Skeletal muscle satellite cell (primary cell): ENCODE data around the gene NEK2.
"Not testable (repeated sequence)": the region's sequence is repeated elsewhere in the genome, so short reads cannot be mapped to it uniquely, and the experiment has no call there.

ENCODE experiments used
- H3K27me3 ChIP-seq: 2 replicates; pipeline ENCODE4 v1.7.0; 2013; ENCODE audit warnings: low read length; ENCODE audit not compliant: control insufficient read depth, insufficient read depth
- H3K36me3 ChIP-seq: 2 replicates; pipeline ENCODE4 v1.7.0; 2013; ENCODE audit warnings: mild to moderate bottlenecking, control low read depth, low read length; ENCODE audit not compliant: insufficient read depth
- H3K4me1 ChIP-seq: 2 replicates; pipeline ENCODE4 v1.7.0; 2013; ENCODE audit warnings: low read length; ENCODE audit not compliant: control insufficient read depth, insufficient read depth
- H3K4me2 ChIP-seq: 2 replicates; pipeline ENCODE4 v1.7.0; 2013; ENCODE audit warnings: mild to moderate bottlenecking, low read length
- H3K4me3 ChIP-seq: 2 replicates; pipeline ENCODE4 v1.7.0; 2013; ENCODE audit warnings: low read length
- H3K9ac ChIP-seq: 2 replicates; pipeline ENCODE4 v1.7.0; 2013; ENCODE audit warnings: mild to moderate bottlenecking, low read depth, low read length, moderate library complexity
- H3K9me3 ChIP-seq: replicated peaks from 2 replicates; pipeline ENCODE4 v1.7.0; 2013; ENCODE audit warnings: mild to moderate bottlenecking, control low read depth, low read length

Gene NEK2

DNA sequence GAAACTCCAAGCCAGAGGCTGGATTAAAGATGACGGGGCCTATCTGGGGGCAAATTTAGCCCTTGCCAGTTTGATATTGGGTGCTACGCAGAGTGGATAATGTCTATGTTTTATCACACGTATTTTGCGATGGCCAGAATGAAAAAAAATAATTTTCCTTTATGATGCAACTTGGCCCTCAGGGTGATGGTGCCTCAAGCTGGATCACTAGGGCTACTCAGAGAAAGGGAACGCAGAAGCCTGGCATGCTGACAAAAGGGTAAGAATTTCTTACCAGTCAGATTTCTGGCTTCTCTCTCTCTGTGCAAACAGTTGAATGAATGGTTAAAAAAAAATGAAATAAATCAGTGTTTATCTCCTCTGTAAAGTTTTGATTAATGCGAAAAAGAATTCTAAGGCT, 32.6 kb upstream of the NEK2 start:
- H3K9ac ChIP-seq = no peak overlapping the region
- no peaks in the 10 kb centered on the region for H3K9me3 ChIP-seq
- H3K4me2 ChIP-seq = no peak overlapping the region
- no peaks in the 10 kb centered on the region for H3K36me3 ChIP-seq
- H3K4me1 ChIP-seq = no peaks in the 10 kb centered on the region
- no peak overlapping the region for H3K4me3 ChIP-seq
- peaks cover 9% of the 10 kb centered on the region for H3K27me3 ChIP-seq

DNA sequence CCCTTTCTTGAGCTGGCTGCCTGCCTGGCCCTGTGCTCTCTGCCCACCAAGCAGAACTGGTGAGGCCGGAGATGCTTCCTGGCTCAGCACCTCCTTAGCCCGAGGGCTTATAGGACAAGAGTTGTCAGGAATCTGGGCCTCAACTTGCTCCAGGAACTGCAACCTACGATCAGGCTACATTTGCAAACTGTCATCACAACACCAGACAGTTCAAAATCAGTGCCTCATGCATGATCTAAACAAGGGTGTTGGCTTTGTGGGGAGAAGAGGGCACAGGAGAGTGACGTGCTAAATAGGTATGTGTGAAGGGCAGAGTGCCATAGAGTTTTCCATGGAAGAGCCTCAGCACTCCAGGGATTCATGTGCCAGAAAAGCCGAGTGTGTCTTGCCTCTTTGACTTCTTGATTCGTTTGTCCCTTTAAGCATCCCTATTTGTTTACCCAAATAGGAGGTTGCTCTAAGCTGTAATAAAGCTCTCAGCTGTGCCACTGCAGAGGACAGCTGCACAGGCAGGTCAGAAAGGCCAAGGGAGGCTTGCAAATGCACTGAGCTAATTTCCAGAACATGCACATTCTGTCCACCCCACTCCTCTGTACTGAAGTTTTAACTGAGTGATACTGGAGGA, 30.2 kb upstream of the NEK2 start:
- Histone ChIP-seq H3K27me3 (peaks cover 33% of the 10 kb centered on the region), H3K36me3 (no peaks in the 10 kb centered on the region), H3K4me1 (no peaks in the 10 kb centered on the region), H3K9ac (no peak overlapping the region), H3K4me3 (no peak overlapping the region), H3K9me3 (no peaks in the 10 kb centered on the region), H3K4me2 (no peak overlapping the region)

DNA sequence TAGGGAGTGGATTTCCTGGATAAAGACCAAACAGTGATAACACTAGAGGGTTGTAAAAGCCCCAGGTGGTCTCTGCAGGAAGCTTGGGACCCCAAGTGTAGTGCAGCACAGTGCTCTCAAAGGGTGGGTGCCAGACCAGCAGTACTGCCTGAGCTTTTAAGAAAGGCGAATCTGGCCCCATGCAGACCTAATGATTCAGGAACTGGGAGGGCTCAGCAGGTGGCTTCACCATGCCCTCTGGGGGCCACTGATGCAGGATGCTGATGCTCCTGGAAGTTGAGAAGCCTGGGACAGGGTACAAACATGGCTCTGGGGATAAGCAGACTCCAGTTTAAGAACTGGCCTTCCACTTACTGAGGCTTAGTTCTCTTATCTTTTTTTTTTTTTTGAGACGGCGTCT, 29.1 kb upstream of the NEK2 start:
- Histone ChIP-seq H3K9ac (no peak overlapping the region), H3K36me3 (no peaks in the 10 kb centered on the region), H3K4me2 (no peak overlapping the region), H3K9me3 (no peaks in the 10 kb centered on the region), H3K4me3 (no peak overlapping the region), H3K27me3 (peaks cover 38% of the 10 kb centered on the region), H3K4me1 (no peaks in the 10 kb centered on the region)

DNA sequence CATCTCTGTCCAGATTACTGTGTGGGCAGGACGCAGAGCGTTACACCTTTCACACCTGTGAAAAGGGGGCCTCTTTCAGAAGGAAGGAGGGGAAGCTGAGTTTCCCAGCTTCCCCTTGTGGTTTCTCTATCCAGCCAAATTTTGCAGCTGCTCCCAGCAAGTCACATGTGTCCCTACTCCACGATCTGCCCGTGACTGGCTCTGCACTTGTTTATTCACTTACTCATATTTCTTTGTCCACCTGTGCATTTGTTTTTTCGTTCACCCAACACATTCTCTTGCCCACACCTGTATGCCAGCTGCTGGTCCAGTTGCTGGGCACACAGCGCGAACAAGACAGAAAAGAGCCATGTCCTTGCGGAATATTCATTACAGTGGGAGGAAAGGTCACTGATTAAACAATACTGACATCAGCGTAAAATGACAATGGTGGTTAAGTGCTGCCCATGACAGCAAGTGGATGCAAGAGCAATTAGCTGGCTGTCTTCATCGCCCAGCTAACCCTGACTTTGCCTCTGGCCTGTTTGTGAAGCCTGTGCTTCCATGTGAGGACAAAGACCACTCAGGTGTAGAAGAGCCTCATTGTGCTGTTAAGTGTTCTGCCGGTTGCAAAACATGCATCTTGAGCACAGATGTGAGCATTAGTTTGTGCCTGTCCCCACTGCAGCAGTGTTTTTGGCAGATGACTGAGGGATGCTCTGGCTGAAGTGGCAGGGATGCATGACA, 28.6 kb upstream of the NEK2 start:
- Histone ChIP-seq H3K9me3 (no peaks in the 10 kb centered on the region), H3K4me2 (no peak overlapping the region), H3K27me3 (peaks cover 38% of the 10 kb centered on the region), H3K4me1 (no peaks in the 10 kb centered on the region), H3K36me3 (no peaks in the 10 kb centered on the region), H3K9ac (no peak overlapping the region), H3K4me3 (no peak overlapping the region)

DNA sequence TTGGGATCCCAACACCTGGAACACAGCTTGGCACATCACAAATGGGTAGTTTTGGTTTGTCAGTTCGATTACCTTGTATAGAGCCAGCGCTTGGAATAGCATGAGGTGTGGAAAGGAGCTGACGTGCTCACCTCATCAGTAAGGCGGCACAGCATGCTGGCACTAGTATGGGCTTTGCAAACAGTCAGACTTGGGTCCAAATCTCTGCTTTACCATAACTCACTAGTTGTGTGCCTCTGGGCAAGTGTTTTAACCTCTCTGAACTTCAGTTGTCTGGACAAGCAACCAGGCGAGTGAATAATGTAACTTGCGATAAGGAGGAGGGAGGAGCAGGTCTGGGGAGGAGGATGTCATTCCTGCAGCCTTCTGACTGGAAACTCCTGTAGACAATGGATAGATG, 26.3 kb upstream of the NEK2 start:
- no peaks in the 10 kb centered on the region for H3K9me3 ChIP-seq
- no peak overlapping the region for H3K4me3 ChIP-seq
- no peak overlapping the region for H3K9ac ChIP-seq
- no peaks in the 10 kb centered on the region for H3K36me3 ChIP-seq
- H3K4me1 ChIP-seq = no peaks in the 10 kb centered on the region
- peaks cover 41% of the 10 kb centered on the region for H3K27me3 ChIP-seq
- H3K4me2 ChIP-seq = no peak overlapping the region

DNA sequence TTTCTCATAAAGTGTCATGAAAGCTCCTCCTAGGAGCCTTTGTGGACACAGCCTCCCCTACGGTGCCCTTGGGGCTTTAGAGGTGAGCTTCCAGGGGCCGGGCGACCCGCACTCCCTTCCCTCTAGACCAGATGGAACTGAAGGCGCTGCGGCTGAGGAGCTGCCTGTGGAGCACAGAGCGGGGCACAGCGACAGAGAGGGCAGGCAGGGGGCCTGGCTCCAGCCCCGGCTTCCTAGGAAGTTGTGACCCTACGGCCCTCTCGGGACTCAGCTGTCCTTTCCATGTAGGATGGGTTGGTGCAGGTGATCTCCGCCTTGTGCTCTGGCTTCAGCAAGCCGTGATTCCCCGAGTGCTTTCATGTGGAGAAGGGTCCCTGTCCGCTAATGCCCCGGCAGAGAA, 23.6 kb upstream of the NEK2 start:
- no peaks in the 10 kb centered on the region for H3K9me3 ChIP-seq
- no peak overlapping the region for H3K4me3 ChIP-seq
- peaks cover 41% of the 10 kb centered on the region for H3K27me3 ChIP-seq
- no peaks in the 10 kb centered on the region for H3K36me3 ChIP-seq
- no peak overlapping the region for H3K4me2 ChIP-seq
- H3K4me1 ChIP-seq = no peaks in the 10 kb centered on the region
- H3K9ac ChIP-seq = no peak overlapping the region

DNA sequence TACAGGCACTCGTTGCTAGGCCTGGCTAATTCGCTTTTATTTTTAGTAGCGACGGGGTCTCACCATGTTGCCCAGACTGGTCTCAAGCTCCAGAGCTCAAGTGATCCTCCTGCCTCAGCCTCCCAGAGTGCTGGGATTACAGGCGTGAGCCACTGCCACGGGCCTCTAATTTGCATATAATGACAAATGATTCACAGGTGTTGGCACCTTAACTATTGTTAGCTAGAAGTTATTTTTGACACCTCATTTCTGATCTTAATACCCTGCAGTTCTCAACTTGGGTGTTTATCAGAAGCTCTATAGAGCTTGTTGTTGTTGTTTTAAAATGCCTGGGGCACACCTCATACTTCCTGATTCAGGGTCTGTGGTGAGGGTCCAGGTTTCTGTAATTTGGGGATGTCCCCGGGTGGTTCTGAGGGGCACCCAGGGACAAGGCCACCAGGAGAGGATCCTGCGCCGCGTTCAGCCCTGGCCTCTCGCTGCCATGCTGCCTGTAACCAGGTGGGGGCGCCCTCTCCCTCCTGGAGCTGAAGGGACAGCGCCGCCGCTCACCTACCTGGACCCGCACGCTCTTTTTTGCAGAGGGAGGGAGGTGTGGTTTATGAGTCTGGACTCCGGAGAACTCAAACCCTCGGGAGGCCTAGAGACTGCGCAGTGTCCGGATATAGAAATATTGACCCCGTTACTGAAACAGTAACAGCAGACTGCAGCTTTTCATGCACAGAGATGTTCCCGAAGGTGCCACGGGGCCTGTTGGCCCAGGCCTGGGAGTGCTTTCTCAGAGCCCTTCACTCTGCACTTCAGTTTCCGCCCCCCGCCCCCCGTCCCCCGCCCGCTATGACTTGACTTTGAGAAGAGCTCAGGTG, 23.0 kb upstream of the NEK2 start:
- Histone ChIP-seq H3K4me3 (no peak overlapping the region), H3K4me1 (no peaks in the 10 kb centered on the region), H3K9ac (no peak overlapping the region), H3K9me3 (no peaks in the 10 kb centered on the region), H3K27me3 (peaks cover 35% of the 10 kb centered on the region), H3K4me2 (no peak overlapping the region), H3K36me3 (no peaks in the 10 kb centered on the region)

DNA sequence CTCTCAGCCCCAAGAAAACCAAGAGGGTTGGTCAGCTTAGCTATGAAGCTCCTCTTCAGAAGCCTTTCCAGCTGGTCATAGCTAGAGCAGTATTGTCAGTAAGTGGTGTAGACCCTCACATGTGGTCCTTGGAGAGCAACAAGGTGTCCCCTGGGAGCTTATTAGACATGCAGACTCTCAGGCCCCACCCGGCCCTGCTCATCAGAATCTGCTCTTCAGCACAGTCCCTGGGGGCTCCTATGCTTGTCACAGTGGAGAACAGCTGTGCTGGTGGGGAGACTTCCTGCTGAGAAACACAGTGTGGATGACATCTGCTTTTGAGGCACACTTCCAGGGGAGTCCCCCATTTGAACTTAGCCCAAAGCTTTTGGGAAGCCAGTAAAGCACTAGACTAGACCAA, 21.9 kb upstream of the NEK2 start:
- Histone ChIP-seq H3K4me2 (no peak overlapping the region), H3K9ac (no peak overlapping the region), H3K27me3 (peaks cover 25% of the 10 kb centered on the region), H3K9me3 (no peaks in the 10 kb centered on the region), H3K4me1 (no peaks in the 10 kb centered on the region), H3K36me3 (no peaks in the 10 kb centered on the region), H3K4me3 (no peak overlapping the region)

DNA sequence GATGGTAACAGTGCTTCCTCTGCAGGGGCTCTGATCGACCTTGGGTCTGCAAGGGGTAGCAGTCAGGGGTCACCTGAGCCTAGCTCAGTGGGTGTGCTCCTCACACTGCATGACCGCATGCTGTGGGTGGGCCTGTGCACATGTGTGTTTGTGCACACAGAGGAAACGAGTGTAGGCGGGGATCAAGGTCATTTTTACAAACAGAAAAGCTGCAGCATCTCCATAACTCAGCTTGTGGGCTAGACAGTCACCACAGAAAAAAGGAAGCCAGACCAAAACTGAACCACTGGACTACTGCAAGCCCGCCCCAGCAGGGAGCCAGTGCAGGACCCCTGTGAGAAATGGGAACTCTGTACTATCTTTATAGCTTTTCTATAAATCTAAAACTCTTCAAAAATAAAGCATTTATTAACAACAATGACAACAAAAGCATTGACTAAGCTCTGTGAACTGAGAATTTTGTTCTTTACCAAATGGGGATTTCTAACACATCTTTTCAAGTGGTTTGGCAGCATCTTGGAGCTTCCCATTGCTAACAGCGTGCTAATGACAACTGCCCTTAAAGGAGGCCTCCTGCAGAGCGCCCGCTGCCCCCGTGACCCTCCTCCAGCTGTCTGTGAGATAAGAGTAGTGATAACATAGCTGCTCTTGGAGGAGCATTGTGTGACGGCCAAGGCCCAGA, 19.9 kb upstream of the NEK2 start:
- peaks cover 12% of the 10 kb centered on the region for H3K27me3 ChIP-seq
- H3K9ac ChIP-seq = no peak overlapping the region
- H3K4me2 ChIP-seq = no peak overlapping the region
- H3K4me3 ChIP-seq = no peak overlapping the region
- H3K9me3 ChIP-seq = no peaks in the 10 kb centered on the region
- no peaks in the 10 kb centered on the region for H3K36me3 ChIP-seq
- no peaks in the 10 kb centered on the region for H3K4me1 ChIP-seq

DNA sequence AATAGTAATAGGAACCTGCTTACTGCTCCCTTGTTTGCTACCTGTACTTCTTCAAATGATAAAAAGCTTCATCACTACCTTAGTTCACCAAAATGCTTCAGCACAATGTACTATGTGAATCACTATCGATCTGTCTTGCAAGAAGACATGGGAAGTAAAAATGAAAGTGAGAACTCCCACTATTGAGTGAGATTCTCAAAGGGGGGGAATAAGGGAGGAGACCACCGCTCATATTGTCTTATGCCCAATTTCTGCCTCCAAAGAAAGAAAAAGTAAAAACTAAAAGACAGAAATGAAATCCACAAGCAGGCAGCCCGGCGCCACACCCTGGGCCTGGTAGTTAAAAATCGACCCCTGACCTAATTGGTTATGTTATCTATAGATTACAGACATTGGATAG, 18.5 kb upstream of the NEK2 start:
- not testable (repeated sequence) for H3K27me3 ChIP-seq, H3K4me1 ChIP-seq, H3K9me3 ChIP-seq, H3K4me2 ChIP-seq, H3K36me3 ChIP-seq, H3K9ac ChIP-seq, H3K4me3 ChIP-seq

DNA sequence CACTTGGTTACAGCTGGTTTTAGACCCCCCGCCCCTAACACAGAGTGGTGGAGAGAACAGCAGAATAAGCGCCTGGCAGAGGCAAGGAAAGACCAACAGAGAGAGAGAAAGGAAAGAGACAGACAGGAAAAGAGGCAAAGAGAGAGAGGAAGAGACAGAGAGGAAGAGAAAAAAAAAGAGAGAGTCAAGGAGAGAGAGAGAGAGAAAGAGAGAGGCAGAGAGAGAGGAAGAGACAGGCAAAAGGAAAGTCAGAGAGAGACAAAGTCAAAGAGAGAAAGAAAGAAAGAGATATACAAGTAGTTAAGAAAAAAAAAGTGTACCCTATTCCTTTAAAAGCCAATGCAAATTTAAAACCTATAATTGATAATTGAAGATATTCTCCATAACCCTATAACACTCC, 13.0 kb upstream of the NEK2 start:
- H3K27me3 ChIP-seq = peaks cover 21% of the 10 kb centered on the region

More for the DNA sequence above, 13.0 kb upstream of the NEK2 start:
- Histone ChIP-seq H3K9ac (no peak overlapping the region), H3K4me1 (no peaks in the 10 kb centered on the region), H3K4me2 (no peak overlapping the region), H3K4me3 (no peak overlapping the region), H3K9me3 (no peaks in the 10 kb centered on the region), H3K36me3 (no peaks in the 10 kb centered on the region)
